DMS 273 (cell line): ENCODE measurements around the gene PGM5.

Experiments
- DNase-seq: peaks from one replicate; lab custom pipeline; 2025; ENCODE audit not compliant: unreplicated experiment; lab: John Stamatoyannopoulos, UW

PGM5 gene

GRCh38 chr9:68532131-68532530, 175.7 kb downstream of the PGM5 start:
- DNase-seq = no peak

DNA sequence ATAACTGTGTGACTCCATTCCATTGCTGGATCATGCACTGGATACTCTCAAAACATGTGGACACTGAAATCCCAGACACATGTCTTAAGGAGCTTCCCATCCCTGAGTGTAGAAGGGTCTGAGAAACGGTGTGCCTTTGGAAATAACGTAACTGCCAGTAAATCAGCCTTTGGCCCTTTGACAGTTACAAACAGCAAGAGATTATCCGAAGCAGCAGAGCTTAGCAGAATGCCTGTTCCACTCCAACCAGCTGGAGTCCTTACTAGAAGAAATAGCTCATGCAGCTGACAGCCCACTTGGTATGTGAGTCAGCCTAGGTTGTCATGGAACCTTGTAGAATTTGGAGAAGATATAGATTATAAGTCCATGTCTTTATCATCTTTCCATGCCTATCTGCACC, 177.3 kb downstream of the PGM5 start:
- peak; percentile 6 for DNase-seq

DNA sequence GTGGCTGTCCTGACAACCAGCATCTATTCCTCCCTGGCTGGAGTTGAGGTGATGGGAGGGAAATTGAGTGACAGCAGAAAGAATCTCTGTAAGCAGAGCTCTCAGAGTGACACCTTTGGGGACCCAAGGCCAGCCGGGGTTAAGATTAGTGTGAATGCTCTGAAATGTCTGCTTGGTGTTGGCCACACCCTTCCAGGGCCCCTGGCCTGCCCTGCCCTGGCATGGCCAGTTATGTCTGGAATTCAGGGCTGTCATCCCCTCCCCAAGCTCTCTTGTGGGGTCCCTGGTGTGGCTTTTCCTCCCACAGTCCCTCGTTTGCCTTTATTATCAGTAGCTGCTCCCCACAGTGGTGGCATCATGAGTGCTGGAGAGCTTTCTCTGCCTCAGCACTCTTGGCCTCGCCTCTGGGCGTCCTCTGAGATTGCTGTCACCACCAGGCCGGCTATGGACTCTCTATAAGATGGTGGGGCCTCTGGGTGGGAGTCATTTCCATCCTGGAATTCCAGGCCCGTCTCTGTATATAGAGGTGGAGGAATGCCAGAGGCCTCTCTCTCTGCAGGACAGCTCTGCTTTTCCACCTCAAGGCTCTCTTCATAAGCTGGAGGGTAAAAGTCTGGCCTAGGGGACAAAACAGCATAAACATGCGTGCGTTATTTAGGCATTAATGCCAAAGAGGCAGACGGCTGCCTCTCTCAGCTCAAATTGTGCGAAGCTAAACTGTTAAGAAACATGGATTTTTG, 180.6 kb downstream of the PGM5 start:
- DNase-seq = no peak

DNA sequence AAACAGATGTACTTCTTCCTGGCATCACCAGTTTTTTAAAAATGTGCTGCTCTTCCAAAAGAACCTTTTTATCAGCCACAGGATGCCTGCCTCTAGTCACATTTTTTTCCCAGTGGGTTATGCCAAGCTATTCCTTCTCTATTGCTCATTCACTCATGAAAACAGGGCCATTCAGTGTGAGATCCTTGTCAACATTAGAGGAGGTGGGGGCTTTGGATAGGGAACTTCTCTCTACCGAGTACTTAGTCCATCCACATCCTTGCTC, 181.1 kb downstream of the PGM5 start:
- no peak for DNase-seq

DNA sequence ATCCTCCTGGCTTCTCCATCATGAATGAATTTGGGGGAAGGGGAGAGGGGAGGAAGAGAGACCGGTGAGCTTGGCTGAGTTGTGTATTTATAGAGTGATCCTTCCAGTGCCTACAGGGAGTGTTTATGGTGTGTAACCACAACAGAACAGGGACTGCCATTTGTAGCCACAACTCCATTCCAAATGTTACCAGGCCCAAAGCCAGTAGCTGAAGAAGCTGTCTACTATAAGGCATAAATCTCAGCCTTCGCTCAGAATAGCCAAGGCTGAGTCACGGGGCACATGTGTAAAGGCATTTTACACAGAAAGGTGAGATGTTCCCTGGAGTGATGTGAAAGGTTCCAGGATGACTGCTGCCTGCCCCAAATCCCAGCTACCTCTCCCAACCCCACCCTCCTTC, 181.8 kb downstream of the PGM5 start:
- DNase-seq = no peak

DNA sequence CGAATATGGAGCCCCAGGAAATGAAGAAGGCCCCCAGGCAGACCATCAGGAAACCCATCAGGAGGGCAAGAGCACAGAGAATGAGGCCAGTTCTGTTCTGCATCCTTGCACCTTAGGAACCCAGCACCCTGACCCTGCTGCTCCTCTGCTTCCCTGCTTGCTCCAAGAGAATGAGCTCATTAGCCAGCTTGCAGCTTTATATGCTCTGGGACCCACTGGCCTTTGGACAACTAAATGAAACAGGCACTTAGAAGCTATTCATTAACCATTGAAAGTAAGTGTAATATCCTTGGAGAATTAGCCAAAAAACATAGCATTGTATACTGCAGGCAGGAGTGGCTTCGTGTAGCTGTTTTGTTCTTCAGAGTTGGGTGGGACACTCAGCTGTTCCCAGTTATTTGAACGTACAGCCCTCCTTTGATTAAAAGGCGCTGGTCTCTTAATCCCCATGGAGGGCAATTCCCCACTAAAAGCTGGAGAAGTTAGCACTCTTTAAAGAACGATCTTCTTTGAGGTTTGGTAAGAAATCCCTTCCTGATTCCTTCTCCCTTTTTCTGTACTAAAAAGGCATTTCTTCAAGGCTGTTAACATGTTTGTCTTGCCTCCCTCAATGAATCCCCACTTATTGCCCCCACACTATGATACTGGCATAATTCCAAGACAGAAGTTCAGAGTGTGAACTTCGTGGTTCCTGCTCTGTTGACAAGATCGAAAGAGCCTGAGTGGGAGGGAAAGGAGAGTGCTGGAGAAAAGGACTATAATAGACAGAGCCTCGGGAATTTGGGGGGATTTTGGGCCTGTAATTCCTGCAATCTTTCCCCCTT, 184.5 kb downstream of the PGM5 start, which contains the start of gene TMEM252:
TSS of gene TMEM252 (minus strand) at position 172 of the 824 bp plus-strand sequence. CDS start at position 103, 69 bp downstream.
- no peak for DNase-seq

DNA sequence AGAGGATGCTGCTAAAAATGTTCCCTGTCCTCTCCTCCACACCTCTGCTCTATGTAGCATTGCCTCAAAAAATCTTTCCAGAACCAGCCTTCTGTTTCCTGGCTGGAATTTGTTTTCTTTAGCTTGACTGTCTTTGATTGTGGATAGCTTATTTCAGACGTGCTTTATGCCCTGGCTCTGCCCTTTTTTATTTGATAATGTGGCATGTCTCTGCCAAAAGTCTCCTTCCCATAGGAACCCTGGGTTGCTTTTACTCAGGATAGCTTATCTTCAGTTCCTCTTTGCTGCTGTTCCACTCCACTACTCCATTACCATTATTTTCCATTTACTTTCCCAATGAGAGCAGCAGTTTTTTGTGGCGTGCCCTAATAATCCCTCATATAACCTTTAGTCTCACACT, 185.2 kb downstream of the PGM5 start:
- no peak for DNase-seq

DNA sequence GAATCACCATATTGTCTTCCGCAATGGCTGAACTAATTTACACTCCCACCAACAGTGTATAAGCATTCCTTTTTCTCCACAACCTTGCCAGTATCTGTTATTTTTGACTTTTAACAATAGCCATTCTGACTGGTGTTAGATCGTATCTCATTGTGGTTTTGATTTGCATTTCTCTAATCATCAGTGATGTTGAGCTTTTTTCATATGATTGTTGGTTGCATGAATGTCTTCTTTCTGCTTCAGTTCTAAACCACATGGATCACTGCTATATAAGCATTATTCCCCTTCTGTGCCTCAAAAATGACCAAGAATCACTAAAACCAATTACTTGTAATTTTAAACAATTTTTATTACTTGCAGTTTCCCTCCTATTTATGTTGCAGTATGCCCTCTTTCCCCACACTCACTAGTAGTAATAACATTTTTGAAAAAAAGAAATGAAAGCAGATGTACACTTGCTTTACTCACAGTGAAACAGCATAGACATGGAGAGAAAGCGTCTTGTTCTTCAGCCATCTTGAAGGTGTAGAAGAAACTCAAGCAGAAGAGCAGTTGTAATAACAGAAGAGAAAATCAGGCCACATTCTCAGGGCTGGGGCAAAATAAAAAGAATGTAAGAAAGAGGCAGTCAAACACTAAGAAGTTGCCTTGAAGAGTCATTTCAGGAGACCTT, 188.8 kb downstream of the PGM5 start:
- DNase-seq = no peak

- no peak for DNase-seq
Measured at GRCh38 chr9:68546596-68547390, 190.4 kb downstream of the PGM5 start.

DNA sequence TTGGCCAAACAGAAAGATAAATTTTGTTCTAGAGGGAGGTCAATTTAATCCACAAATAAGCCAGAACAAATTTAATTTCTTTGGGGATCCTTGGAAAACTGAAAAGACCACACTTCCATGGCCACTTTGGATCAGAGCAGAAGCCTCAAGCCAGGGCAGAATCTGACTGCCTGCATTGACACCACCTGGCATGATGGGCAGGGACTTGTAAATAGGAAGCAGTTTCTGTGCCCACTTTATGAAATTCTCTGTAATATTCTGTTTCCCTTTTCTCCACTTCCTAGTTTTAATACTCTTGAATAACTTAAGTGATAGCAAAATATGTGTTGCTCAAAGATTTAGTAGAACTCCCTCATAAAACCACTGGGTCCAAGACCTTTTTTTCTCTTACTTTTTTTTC, 191.0 kb downstream of the PGM5 start:
- no peak for DNase-seq

DNA sequence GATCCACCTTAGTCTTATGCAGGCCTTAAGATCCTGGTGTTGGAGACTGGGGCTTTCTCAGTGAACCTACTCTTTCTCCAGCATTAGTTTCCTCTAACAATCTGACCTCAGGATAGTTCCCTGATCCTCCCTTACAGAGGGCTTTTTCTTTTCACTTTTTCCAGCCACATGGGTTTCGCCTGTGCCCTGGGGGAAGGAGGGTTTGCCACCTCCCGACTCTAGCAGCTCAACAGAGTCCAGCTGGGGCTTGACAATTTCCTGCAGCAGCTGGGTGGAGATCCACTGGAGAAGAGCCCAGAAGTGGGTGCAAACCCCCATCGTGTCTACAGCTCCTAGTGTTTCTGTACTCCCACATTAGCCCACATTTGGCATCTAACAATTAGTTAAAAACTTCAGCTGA, 191.8 kb downstream of the PGM5 start:
- no peak for DNase-seq

DNA sequence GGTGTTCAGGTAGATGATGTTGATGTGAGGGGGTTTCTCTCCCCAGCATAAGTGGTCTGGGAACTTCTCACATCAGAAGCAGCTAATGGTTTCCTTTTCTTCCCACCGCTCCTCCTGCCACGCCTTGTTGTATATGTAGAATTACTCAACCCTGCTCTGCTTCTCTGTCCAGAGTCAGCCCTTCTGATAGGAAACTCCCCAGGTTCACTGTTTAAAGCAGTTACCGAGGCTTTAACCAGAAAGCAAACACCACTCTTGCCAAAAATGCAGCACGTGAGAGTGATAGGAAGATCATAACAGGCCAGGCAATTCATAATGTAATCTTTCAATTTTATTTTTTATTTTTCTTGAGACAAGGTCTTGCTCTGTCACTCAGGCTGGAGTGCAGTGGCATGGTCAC, 194.8 kb downstream of the PGM5 start:
- no peak for DNase-seq

- peak; percentile 6 for DNase-seq
Measured at GRCh38 chr9:68552700-68553476, 196.5 kb downstream of the PGM5 start.

GRCh38 chr9:68555437-68556150, 199.2 kb downstream of the PGM5 start:
- no peak for DNase-seq

DNA sequence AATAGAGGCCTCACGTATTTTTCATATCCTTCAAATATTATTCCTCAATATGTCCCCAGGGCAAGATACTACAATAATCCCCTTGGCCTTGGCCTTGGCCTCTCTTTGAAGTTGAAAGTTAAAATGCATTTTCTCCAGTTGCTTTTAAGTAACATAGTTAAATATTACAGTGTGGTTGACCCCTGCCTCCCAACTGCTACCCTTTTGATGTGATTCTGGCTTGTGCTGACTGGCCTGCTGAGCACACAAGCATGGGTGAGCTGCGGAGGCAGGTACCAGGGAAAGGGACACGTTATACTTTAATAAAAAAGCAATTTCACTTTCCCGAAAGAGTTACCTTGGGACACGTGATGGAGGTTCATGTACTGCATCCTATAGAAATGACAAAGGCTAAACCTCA, 202.1 kb downstream of the PGM5 start:
- no peak for DNase-seq

DNA sequence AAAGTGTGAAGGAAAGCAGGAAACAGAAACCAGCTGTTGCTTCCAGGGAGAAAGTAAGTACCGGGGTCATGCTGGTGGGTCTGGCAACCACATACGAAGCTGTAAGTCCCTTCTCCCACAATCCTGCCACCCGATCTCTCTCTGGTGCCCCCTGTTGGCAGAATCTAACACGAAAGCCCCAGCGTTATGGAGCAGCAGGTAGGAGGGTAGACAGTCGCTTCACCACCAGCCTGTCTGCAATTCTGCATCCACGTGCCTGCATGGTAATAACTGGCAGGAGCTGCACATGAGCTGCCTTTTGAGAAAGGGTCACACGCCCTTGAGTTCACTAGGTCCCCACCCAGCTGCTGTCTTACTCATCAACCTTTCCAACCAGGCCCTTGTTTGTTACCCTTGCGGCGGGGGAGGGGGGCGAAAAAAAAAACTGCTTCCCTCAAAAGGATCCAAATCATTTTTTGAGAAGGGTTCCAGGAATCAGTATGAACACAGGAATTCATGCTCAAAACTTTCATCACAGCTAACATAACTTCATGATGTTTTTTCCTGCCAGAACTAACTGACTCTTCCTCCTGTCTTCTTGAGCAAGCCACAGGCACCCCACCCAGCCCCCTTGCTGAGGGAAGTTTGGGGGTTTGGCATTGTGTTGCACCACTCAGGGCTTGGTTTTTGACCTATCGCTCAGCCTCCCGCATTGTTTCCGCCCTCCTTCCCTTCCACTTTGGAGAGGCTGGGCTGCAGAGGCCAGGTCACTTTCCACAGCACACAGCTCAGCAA, 203.8 kb downstream of the PGM5 start:
- peak; percentile 70 for DNase-seq

DNA sequence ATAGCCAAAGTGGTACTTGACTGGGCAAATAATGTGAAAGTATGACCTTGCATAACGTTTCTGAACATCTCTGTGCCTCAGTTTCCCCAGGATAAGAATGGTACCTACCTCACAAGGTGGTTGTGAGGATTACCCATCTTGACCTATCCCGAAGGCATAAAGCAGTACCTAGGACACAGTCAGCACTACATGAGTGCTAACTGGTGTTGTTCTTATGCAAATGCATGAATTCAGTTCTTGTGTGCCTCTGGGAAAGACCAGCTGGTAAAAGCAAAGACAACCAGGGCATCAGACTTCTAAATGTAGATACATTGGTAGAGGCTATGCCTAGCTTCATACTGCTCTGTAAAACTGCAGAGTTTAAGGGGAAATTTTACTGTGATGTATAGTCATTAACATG, 206.1 kb downstream of the PGM5 start:
- no peak for DNase-seq

GRCh38 chr9:68567565-68567964, 211.2 kb downstream of the PGM5 start:
- DNase-seq = no peak

GRCh38 chr9:68574150-68574549, 217.7 kb downstream of the PGM5 start:
- DNase-seq = peak; percentile 27
